GM19023 (cell line): ENCODE results near the gene ATP5ME.
"Not testable (repeated sequence)": the region's sequence is repeated elsewhere in the genome, so short reads cannot be mapped to it uniquely, and the experiment has no call there.

Source experiments
- ATAC-seq: cut with Tn5 transposase; IDR thresholded peaks from one replicate; pipeline ENCODE4 v1.9.1; 2021; ENCODE audit warnings: mild to moderate bottlenecking, moderate library complexity; ENCODE audit not compliant: unreplicated experiment

The ATP5ME gene

GRCh38 chr4:636628-637159, 37.4 kb downstream of the ATP5ME start:
- no peak for ATAC-seq

- no peak for ATAC-seq
Observed at GRCh38 chr4:635851-636627, 38.0 kb downstream of the ATP5ME start.

GRCh38 chr4:635066-635835, 38.8 kb downstream of the ATP5ME start:
- ATAC-seq, result not testable (repeated sequence)

- no peak for ATAC-seq
Observed at GRCh38 chr4:634599-634985, 39.5 kb downstream of the ATP5ME start.

GRCh38 chr4:633976-634598, 40.0 kb downstream of the ATP5ME start:
- no peak for ATAC-seq

GRCh38 chr4:633406-633805, 40.7 kb downstream of the ATP5ME start:
- no peak for ATAC-seq

- ATAC-seq, result no peak
Observed at GRCh38 chr4:632926-633325, 41.1 kb downstream of the ATP5ME start.

GRCh38 chr4:632196-632790, 41.8 kb downstream of the ATP5ME start:
- ATAC-seq, result no peak

GRCh38 chr4:630656-631055, 43.4 kb downstream of the ATP5ME start:
- ATAC-seq, result no peak

- ATAC-seq, result no peak
Observed at GRCh38 chr4:629915-630641, 44.0 kb downstream of the ATP5ME start.

GRCh38 chr4:629636-629914, 44.5 kb downstream of the ATP5ME start:
- no peak for ATAC-seq

GRCh38 chr4:628821-629635, 45.0 kb downstream of the ATP5ME start:
- no peak for ATAC-seq

GRCh38 chr4:628311-628741, 45.8 kb downstream of the ATP5ME start:
- ATAC-seq, result no peak

GRCh38 chr4:627347-628125, 46.5 kb downstream of the ATP5ME start:
- ATAC-seq, result no peak

- no peak for ATAC-seq
Observed at GRCh38 chr4:626201-627091, 47.6 kb downstream of the ATP5ME start.

- no peak for ATAC-seq
Observed at GRCh38 chr4:625631-626161, 48.4 kb downstream of the ATP5ME start.

GRCh38 chr4:624705-625590, 49.1 kb downstream of the ATP5ME start, which contains the start of gene PDE6B:
Gene PDE6B, plus strand, starts transcription at chr4:625573. Its CDS starts 54 bp downstream, at chr4:625627.
- ATAC-seq, result no peak
